Renal pelvis (tissue), 4 donors: Measurements from ENCODE around the gene CDKAL1. TPM values are rescaled to one million over a fixed set of nuclear protein-coding genes. Genes with fewer than 3 reads are reported as not detected.
"Not testable (repeated sequence)": the region's sequence is repeated elsewhere in the genome, so short reads cannot be mapped to it uniquely, and the experiment has no call there.

Experiments
- DNase-seq: peaks from one replicate; pipeline ENCODE4 v3.0.0-alpha.2; 2013
- polyA plus RNA-seq, 3 donors: library from polyadenylated mRNA; unstranded; fragments of 120-200 nt; gene quantifications; one replicate each; pipeline ENCODE4 v1.2.1, GENCODE V29; 2013; ENCODE audit not compliant: insufficient read length in 3 of 3

The CDKAL1 gene
- polyA plus RNA-seq, 3 donors, result 15.9 to 22.8 (median 18.7) TPM

GRCh38 chr6:21005816-21006570 lies 471.7 kb downstream of the CDKAL1 start:
- DNase-seq, result no peak

GRCh38 chr6:21019614-21020013 lies 485.4 kb downstream of the CDKAL1 start:
- DNase-seq, result no peak

GRCh38 chr6:21022343-21023107 lies 488.3 kb downstream of the CDKAL1 start:
- peak; percentile 57 for DNase-seq

- no peak for DNase-seq
Observed at GRCh38 chr6:21023210-21023609, 489.0 kb downstream of the CDKAL1 start.

- no peak for DNase-seq
Observed at GRCh38 chr6:21024616-21025015, 490.4 kb downstream of the CDKAL1 start.

- no peak for DNase-seq
Observed at GRCh38 chr6:21026576-21027273, 492.5 kb downstream of the CDKAL1 start.

- DNase-seq, result no peak
Observed at GRCh38 chr6:21027507-21027906, 493.2 kb downstream of the CDKAL1 start.

- DNase-seq, result no peak
Observed at GRCh38 chr6:21031182-21031581, 496.9 kb downstream of the CDKAL1 start.

GRCh38 chr6:21033084-21033483 lies 498.8 kb downstream of the CDKAL1 start:
- DNase-seq, result no peak

- DNase-seq, result no peak
Observed at GRCh38 chr6:21033575-21034026, 499.3 kb downstream of the CDKAL1 start.

GRCh38 chr6:21034345-21034744 lies 500.1 kb downstream of the CDKAL1 start:
- no peak for DNase-seq

GRCh38 chr6:21037453-21037852 lies 503.2 kb downstream of the CDKAL1 start:
- DNase-seq, result no peak

- DNase-seq, result no peak
Observed at GRCh38 chr6:21039926-21040325, 505.7 kb downstream of the CDKAL1 start.

- no peak for DNase-seq
Observed at GRCh38 chr6:21045135-21045700, 511.0 kb downstream of the CDKAL1 start.

- peak; percentile 70 for DNase-seq
Observed at GRCh38 chr6:21046276-21046675, 512.0 kb downstream of the CDKAL1 start.

GRCh38 chr6:21048047-21048446 lies 513.8 kb downstream of the CDKAL1 start:
- DNase-seq, result no peak

GRCh38 chr6:21049148-21049547 lies 514.9 kb downstream of the CDKAL1 start:
- no peak for DNase-seq

- DNase-seq, result no peak
Observed at GRCh38 chr6:21049572-21049971, 515.3 kb downstream of the CDKAL1 start.

- no peak for DNase-seq
Observed at GRCh38 chr6:21050935-21051334, 516.7 kb downstream of the CDKAL1 start.

- no peak for DNase-seq
Observed at GRCh38 chr6:21051777-21052176, 517.5 kb downstream of the CDKAL1 start.

- DNase-seq, result no peak
Observed at GRCh38 chr6:21053612-21054011, 519.4 kb downstream of the CDKAL1 start.

- not testable (repeated sequence) for DNase-seq
Observed at GRCh38 chr6:21055480-21055879, 521.2 kb downstream of the CDKAL1 start.
